Stimulated activated CD8-positive, alpha-beta memory T cell treated with anti-CD3 and anti-CD28 coated beads, Interleukin-7, amount 100 ng/mL, for 48 hours (primary cell): ENCODE results near the gene RAD51B.

Experiments
- DNase-seq, 2 donors: peaks; one replicate each; pipeline ENCODE4 v3.0.0-alpha.2; 2020; ENCODE audit warnings: low read depth in 1 of 2; ENCODE audit errors: extremely low read depth in 1 of 2

Gene RAD51B

GRCh38 chr14:68632054-68632895, 812.7 kb downstream of the RAD51B start:
- DNase-seq, result no peak

- DNase-seq, result no peak
These were observed 813.8 kb downstream of the RAD51B start for GRCh38 chr14:68633131-68633991.

GRCh38 chr14:68634332-68634731, 814.8 kb downstream of the RAD51B start:
- no peak for DNase-seq

- DNase-seq, result no peak
These were observed 815.5 kb downstream of the RAD51B start for GRCh38 chr14:68634874-68635595.

- no peak for DNase-seq
These were observed 817.0 kb downstream of the RAD51B start for GRCh38 chr14:68636597-68636996.

- DNase-seq, result no peak
These were observed 817.8 kb downstream of the RAD51B start for GRCh38 chr14:68637106-68638021.

GRCh38 chr14:68638141-68638999, 818.8 kb downstream of the RAD51B start:
- DNase-seq, result no peak

- DNase-seq, result no peak
These were observed 819.6 kb downstream of the RAD51B start for GRCh38 chr14:68639000-68639757.

- DNase-seq, result no peak
These were observed 820.4 kb downstream of the RAD51B start for GRCh38 chr14:68639758-68640574.

GRCh38 chr14:68643673-68644072, 824.1 kb downstream of the RAD51B start:
- DNase-seq, result no peak

GRCh38 chr14:68644101-68644500, 824.5 kb downstream of the RAD51B start:
- DNase-seq, result no peak

GRCh38 chr14:68645371-68645770, 825.8 kb downstream of the RAD51B start:
- DNase-seq, result no peak

GRCh38 chr14:68649476-68650189, 830.1 kb downstream of the RAD51B start:
- no peak for DNase-seq

GRCh38 chr14:68650404-68650994, 830.9 kb downstream of the RAD51B start:
- DNase-seq, result no peak

GRCh38 chr14:68651075-68651474, 831.5 kb downstream of the RAD51B start:
- no peak for DNase-seq

GRCh38 chr14:68651652-68652432, 832.3 kb downstream of the RAD51B start:
- no peak for DNase-seq
